ENCODE measurements around the gene EXO1.

The EXO1 gene

GRCh38 chr1:241924080-241924808, 76.2 kb downstream of the EXO1 start:
- DNase-seq (ENCODE audit: low read depth in 2 of 2) = no peak
- TF ChIP-seq CTCF (IDR thresholded peaks at IDR 0.05; ENCODE audit: low read depth, low read length) = no peak

GRCh38 chr1:241926141-241926540, 78.1 kb downstream of the EXO1 start:
- DNase-seq (ENCODE audit: low read depth in 2 of 2) = no peak
- no peak overlapping the region for H3K4me3 ChIP-seq (replicated peaks in 1 of 2; ENCODE audit: low read depth in 2 of 2, low read length in 2 of 2)
- no peak for TF ChIP-seq CTCF (IDR thresholded peaks at IDR 0.05; ENCODE audit: low read depth, low read length)

More at GRCh38 chr1:241924080-241924808, 76.2 kb downstream of the EXO1 start:
- no peak overlapping the region for H3K4me3 ChIP-seq (replicated peaks in 1 of 2; ENCODE audit: low read depth in 2 of 2, low read length in 2 of 2)

- DNase-seq (ENCODE audit: low read depth in 2 of 2) = no peak
Measured at GRCh38 chr1:241927321-241927720, 79.3 kb downstream of the EXO1 start.

GRCh38 chr1:241932845-241933244, 84.8 kb downstream of the EXO1 start:
- no peak for TF ChIP-seq CTCF (IDR thresholded peaks at IDR 0.05; ENCODE audit: low read depth, low read length)
- H3K4me3 ChIP-seq (replicated peaks in 1 of 2; ENCODE audit: low read depth in 2 of 2, low read length in 2 of 2) = no peak overlapping the region
- no peak for DNase-seq (ENCODE audit: low read depth in 2 of 2)

More at GRCh38 chr1:241927321-241927720, 79.3 kb downstream of the EXO1 start:
- TF ChIP-seq CTCF (IDR thresholded peaks at IDR 0.05; ENCODE audit: low read depth, low read length) = no peak
- no peak overlapping the region for H3K4me3 ChIP-seq (replicated peaks in 1 of 2; ENCODE audit: low read depth in 2 of 2, low read length in 2 of 2)

- H3K4me3 ChIP-seq (replicated peaks in 1 of 2; ENCODE audit: low read depth in 2 of 2, low read length in 2 of 2) = no peak overlapping the region
- TF ChIP-seq CTCF (IDR thresholded peaks at IDR 0.05; ENCODE audit: low read depth, low read length) = no peak
- DNase-seq (ENCODE audit: low read depth in 2 of 2) = peak; percentile 1 to 18
Measured at GRCh38 chr1:241934201-241934848, 86.3 kb downstream of the EXO1 start.

GRCh38 chr1:241934866-241935265, 86.9 kb downstream of the EXO1 start:
- no peak for DNase-seq (ENCODE audit: low read depth in 2 of 2)
- no peak for TF ChIP-seq CTCF (IDR thresholded peaks at IDR 0.05; ENCODE audit: low read depth, low read length)
- no peak overlapping the region for H3K4me3 ChIP-seq (replicated peaks in 1 of 2; ENCODE audit: low read depth in 2 of 2, low read length in 2 of 2)
